ENCODE measurements around the gene GIPC3. TPM values are rescaled to one million over a fixed set of nuclear protein-coding genes. Genes with fewer than 3 reads are reported as not detected.

The GIPC3 gene
- total RNA-seq, 2 experiments from 2014 or later: 0.15 to 0.20 TPM

DNA sequence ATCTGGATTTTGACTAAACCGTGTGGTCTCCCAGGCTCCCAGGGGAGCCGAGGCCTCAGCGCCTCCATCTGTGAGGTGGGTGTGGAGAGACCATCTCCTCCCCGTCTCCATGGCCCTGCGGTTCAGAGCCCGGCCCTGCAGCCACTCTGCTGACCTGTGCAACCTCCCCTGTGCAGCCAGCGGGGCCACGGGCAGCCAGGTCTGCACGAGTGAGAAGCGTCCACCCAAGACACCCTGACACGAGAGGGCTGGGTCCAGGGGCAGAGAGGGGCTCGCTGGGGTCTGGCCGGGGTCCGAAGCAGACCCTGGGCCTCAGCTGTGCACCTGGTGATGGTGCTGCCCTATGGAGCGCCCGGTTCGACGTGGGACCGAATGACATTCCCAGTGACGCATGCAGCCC is 51.7 kb downstream of the GIPC3 start:
- Mint-ChIP-seq H3K27me3 (no peaks in the 10 kb centered on the region), H3K9me3 (no peaks in the 10 kb centered on the region), H3K4me1 (no peaks in the 10 kb centered on the region), H3K36me3 (ENCODE audit: low read depth) (no peaks in the 10 kb centered on the region), H3K4me3 (no peak overlapping the region), H3K27ac (no peak overlapping the region)
- ChIA-PET POLR2A (no interaction called here), CTCF (no interaction called here)
- DNase-seq: no peak

DNA sequence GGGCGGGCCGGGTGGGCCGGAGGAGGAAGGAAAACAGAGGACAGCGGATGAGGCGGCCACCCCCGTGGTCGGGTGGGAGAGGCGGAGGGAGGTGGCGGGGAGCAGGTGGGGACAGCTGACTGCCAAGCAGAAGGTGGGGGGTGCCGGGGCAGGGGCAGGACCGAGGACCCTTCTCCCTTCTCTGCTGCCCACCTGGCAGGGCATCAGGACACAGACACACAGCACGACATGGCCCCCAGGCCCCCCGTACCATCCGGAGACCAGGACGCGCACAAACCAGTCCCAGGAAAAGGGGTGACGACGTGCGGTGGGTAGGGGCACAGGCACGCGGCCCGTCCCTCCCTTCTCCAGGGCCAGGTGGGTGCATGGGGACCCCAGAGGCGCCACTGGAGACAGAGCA is 52.3 kb downstream of the GIPC3 start:
- no peak for DNase-seq
- POLR2A ChIA-PET: no interaction called here
- no peak overlapping the region for H3K4me3 Mint-ChIP-seq
- H3K9me3 Mint-ChIP-seq: no peaks in the 10 kb centered on the region
- CTCF ChIA-PET: no interaction called here
- H3K27ac Mint-ChIP-seq: no peak overlapping the region
- no peaks in the 10 kb centered on the region for H3K36me3 Mint-ChIP-seq (ENCODE audit: low read depth)
- H3K4me1 Mint-ChIP-seq: no peaks in the 10 kb centered on the region
- H3K27me3 Mint-ChIP-seq: no peaks in the 10 kb centered on the region

DNA sequence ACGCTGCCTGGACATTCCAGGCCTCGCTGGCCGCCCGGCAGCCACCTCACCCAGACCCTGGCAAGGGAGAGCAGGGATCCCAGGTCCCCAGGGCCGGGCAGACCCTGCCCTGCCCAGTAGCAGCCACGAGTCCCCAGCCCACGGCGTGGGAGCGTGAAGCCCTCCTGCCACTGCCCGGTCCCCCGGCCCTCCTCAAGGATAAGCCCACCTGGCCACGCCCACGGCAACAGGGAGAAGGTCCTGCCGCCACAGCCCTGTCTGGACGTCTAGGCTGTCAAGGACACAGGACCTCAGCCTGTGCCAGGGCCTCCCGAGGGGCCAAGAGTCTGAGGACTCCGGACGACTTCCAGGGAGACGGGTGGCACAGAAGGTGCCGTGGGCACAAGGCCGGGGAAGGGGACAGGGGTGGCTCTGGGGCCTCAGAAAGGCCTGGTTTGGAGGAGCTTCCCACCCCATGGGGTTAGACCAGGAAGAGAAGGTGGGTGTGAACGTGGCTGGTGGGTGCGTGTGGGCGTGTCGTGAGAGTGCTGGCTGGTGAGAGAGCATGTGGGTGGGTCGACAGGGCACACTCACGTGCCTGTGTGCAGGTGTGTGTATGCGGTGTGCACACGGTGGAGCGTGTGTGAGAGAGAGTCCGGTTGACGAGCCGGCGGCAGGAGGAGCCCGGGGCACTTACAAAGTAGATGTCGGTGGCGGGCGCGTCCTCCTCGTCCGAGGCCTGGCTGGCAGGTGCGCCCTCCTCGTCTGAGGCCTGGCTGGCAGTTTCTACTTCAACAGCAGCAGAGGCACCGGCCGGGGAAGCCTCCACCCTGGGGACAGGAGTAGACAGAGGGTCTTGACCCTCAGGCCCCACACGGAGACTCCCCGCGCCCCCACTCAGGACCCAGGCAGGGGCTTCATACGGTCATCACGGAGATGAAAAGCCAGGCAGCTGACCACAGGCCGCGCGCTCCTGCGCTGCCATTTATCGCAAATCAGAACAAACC is 53.2 kb downstream of the GIPC3 start:
- Mint-ChIP-seq H3K4me1 (no peaks in the 10 kb centered on the region), H3K4me3 (no peak overlapping the region), H3K36me3 (ENCODE audit: low read depth) (no peaks in the 10 kb centered on the region), H3K27ac (no peak overlapping the region), H3K9me3 (no peaks in the 10 kb centered on the region), H3K27me3 (no peaks in the 10 kb centered on the region)
- ChIA-PET CTCF (no interaction called here), POLR2A (interaction anchor here (0.6 kb wide), 1 partner anchor 332 kb away, joined by 5 read pairs; no protein-coding TSS in a partner anchor)
- DNase-seq: no peak

DNA sequence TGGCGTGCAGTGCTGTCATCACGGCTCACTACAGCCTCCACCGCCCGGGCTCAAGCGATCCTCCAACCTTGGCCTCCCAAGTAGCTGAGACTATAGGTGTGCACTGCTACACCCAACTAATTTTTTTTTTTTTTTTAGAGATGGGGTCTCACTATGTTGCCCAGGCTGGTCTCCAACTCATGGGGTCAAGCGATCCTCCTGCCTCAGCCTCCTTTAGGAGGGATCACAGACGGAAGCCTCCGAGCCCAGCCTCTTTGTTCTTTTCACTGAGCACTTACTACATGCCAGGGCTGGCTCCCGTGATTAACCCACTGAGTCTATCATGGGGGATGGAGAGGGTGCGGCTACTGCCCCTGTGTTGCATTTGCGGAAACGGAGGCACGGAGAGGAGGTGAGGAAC is 54.2 kb downstream of the GIPC3 start:
- DNase-seq: no peak
- Mint-ChIP-seq H3K4me3 (no peak overlapping the region), H3K4me1 (no peaks in the 10 kb centered on the region), H3K9me3 (no peaks in the 10 kb centered on the region), H3K27ac (no peak overlapping the region), H3K27me3 (no peaks in the 10 kb centered on the region), H3K36me3 (ENCODE audit: low read depth) (no peaks in the 10 kb centered on the region)
- POLR2A ChIA-PET: interaction anchor here (0.6 kb wide), 1 partner anchor 333 kb away, joined by 5 read pairs; no protein-coding TSS in a partner anchor
- CTCF ChIA-PET: no interaction called here

DNA sequence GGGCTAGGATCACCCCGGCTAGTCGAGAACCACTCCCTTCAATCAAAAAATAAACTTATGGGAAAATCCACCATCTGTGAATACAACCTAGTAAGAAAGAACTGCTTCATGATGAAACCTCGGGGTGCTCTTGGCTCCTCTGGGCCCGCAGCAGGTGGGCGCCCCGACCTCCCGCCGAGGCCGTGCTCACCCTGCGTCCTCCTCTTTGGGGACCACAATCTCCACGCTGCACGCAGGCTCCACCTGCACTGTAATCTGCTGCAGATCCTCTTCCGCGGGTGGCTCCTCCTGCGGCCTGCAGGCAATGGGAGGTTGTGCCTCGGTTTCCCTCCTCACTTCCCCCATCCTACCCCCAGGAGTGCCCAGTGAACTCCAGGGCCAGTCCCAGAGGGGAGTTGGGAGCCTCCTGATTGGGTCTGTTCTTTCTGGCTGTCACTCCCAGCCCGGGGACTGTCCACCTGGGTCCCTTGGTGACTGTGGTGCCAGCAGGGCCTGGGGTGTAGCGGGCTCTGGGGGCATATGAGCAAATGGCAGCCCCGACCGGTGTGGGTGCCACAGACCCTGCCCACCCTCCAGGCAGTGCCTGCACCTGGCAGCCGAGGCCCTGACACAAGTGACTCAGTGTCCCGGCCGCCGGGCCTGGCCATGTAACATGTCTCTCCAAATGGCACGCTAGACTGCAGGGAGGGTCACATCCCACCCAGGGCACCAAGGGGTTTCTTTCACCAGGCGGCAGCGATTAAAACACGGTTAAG is 56.4 kb downstream of the GIPC3 start:
- Mint-ChIP-seq H3K27ac (no peak overlapping the region), H3K27me3 (no peaks in the 10 kb centered on the region), H3K4me3 (no peak overlapping the region), H3K9me3 (no peaks in the 10 kb centered on the region), H3K36me3 (ENCODE audit: low read depth) (no peaks in the 10 kb centered on the region), H3K4me1 (no peaks in the 10 kb centered on the region)
- DNase-seq: no peak
- CTCF ChIA-PET: no interaction called here
- POLR2A ChIA-PET: no interaction called here

DNA sequence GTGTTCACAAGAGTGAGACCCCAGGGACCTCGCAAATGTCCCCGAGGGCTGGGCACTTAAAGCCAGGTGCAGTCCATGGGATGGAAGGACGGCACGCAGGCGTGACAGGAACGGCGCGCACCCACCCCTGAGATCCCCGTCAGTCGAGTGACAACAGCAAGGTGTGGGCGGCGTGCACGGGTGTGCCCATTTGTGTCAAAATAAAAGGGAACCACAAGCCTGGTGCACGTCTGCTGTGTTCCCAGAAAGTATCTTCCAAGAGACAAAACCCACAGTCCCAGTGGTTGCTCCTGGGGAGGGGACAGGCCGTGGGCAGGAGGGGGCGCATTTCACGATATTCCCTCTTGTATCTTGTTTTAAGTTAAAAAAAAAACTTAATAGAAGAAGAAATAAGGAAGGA is 57.0 kb downstream of the GIPC3 start:
- Mint-ChIP-seq H3K4me3 (no peak overlapping the region), H3K36me3 (ENCODE audit: low read depth) (no peaks in the 10 kb centered on the region), H3K4me1 (no peaks in the 10 kb centered on the region), H3K27me3 (no peaks in the 10 kb centered on the region), H3K9me3 (no peaks in the 10 kb centered on the region), H3K27ac (no peak overlapping the region)
- DNase-seq: no peak
- CTCF ChIA-PET: no interaction called here
- POLR2A ChIA-PET: no interaction called here

Other genes with a start within 250 kb of the GIPC3 start
- gene NFIC, start 218.9 kb upstream of the GIPC3 start, total RNA-seq: 10 to 100 TPM; 12.6 to 13.1 TPM
- not detected for gene SMIM24, start 105.0 kb upstream of the GIPC3 start, total RNA-seq
- gene SMIM44, start 102.0 kb upstream of the GIPC3 start, total RNA-seq: not detected
- gene DOHH, start 84.8 kb upstream of the GIPC3 start, total RNA-seq: 10 to 100 TPM; 11.1 to 11.8 TPM
- 10 to 100 TPM; 72.2 to 75.6 TPM for gene FZR1, start 79.2 kb upstream of the GIPC3 start, total RNA-seq
- 1 to 10 TPM; 4.3 to 6.6 TPM for gene TEKTIP1, start 46.3 kb upstream of the GIPC3 start, total RNA-seq
- 10 to 100 TPM; 51.4 to 55.1 TPM for gene MFSD12, start 27.9 kb upstream of the GIPC3 start, total RNA-seq
- gene HMG20B, start 12.5 kb upstream of the GIPC3 start, total RNA-seq: 10 to 100 TPM; 52.9 to 53.4 TPM
- under 1 TPM; 0.20 to 0.23 TPM for gene TBXA2R, start 21.4 kb downstream of the GIPC3 start, total RNA-seq
- 10 to 100 TPM; 20.5 to 21.6 TPM for gene CACTIN, start 41.3 kb downstream of the GIPC3 start, total RNA-seq
- gene PIP5K1C, start 115.0 kb downstream of the GIPC3 start, total RNA-seq: 10 to 100 TPM; 18.3 to 19.6 TPM
- gene TJP3, start 122.9 kb downstream of the GIPC3 start, total RNA-seq: 1 to 10 TPM; 1.4 to 1.7 TPM
- gene APBA3, start 176.2 kb downstream of the GIPC3 start, total RNA-seq: 10 to 100 TPM; 55.8 to 64.7 TPM
- gene MRPL54, start 177.2 kb downstream of the GIPC3 start, total RNA-seq: 10 to 100 TPM; 71.5 to 75.8 TPM
- gene RAX2, start 186.8 kb downstream of the GIPC3 start, total RNA-seq: not detected
- gene MATK, start 200.9 kb downstream of the GIPC3 start, total RNA-seq: 10 to 100 TPM; 13.9 to 15.9 TPM

Data from activated CD4-positive, alpha-beta memory T cell treated with anti-CD3 and anti-CD28 coated beads, Interleukin-2, amount 10 ng/mL, durations not matched to agents 7 days and 5 days (primary cell).